HG02840 (cell line): Measurements from ENCODE around the gene IGFL2.
"Not testable (repeated sequence)": the region's sequence is repeated elsewhere in the genome, so short reads cannot be mapped to it uniquely, and the experiment has no call there.

Experiments used
- ATAC-seq: cut with Tn5 transposase; IDR thresholded peaks from one replicate; pipeline ENCODE4 v1.9.1; 2021; ENCODE audit warnings: mild to moderate bottlenecking, moderate library complexity, moderate number of reproducible peaks; ENCODE audit not compliant: unreplicated experiment, low FRiP score

The IGFL2 gene

DNA sequence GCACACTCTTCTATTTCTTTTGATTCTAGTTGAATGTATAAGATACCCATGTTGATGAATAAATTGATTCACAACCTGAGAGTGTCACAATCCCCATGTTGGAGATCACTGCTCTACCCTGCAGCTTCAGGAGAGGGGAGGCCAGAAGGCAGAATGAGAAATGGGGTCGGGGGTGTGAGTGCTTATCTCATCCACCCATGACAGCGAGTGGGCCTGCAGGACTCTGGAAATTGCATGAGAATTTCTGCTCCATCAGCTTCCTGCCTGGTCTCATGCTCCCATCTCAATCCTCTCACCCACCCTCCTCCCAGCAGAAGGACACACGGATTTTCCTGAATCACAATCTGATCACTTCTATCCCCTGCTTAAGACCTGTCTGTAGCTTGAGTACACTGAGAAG, 58.6 kb downstream of the IGFL2 start:
- ATAC-seq = no peak

DNA sequence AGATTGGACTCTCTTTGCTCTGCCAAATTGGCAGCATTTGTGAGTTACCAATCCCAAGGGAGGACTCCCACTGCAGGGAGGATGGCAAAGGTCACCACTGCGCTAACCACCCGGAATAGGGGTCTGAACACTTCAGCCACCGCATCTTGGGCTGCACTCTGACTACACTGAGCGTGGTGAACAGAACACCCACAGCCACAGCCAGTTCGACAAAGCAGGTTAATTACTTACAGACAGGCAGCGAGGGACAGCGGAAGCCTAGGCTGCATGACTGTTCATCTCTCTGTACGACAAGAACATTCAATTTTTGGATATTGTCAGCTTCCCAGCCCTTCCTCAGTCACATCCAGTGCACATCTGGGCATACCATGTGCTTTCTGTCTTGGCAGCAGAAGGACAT, 59.8 kb downstream of the IGFL2 start:
- not testable (repeated sequence) for ATAC-seq

DNA sequence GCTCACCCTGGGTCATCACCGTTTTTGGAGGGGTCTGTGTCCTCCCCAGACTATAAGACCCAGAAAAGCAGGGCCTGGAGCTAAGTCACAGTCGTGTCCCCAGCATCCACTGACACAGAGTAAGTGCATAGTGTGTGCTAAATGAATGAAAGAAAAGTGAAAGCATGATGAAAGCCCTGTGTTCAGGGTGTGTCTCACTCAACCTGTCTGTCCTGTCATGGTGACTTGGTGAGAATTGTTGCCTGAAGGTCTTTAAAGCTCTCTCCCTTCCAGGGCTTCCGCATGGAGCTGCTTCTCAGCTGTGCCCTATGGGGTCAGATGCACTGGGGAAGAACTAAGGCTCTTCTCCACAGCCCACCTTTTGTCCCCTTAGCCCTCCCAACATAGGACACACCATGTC, 61.0 kb downstream of the IGFL2 start:
- no peak for ATAC-seq

DNA sequence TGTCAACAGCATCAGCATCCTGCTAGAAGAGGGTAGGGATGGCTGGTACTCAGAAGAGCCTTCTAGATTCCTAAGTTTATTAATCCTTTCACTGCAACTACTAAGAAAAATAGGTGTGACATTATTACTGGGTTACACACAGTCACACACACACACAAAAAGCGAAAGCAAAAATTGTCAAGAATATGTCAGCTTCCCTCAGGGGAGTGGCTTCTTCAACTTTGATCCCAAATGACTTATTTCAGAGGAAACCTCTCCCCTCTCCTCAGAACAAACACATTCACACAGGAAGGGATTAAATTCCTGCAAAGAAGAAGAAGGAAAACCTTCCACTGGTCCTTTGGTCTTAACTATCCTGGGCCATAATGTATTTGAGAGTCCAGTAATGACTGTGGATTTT, 61.4 kb downstream of the IGFL2 start:
- no peak for ATAC-seq

DNA sequence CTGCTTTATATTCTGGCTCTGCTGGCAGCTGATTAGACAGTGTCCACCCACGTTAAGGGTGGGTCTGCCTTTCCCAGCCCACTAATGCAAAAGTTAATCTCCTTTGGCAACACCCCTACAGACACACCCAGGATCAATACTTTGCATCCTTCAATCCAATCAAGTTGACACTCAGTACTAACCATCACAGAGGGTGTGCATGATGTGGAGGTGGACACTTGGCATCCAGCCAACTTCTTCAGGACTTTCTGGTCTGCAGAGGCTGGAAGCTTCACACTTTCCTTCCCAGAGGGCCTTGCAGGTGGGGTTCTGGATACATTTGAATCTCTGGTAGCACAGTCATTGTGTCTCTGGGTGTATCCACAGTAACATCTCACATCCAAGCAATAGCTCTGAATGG, 62.6 kb downstream of the IGFL2 start:
- ATAC-seq = no peak
